Muscle layer of duodenum (tissue), 2 donors: ENCODE results near the gene LIMCH1.

Experiments used
- H3K27ac ChIP-seq: one replicate; pipeline ENCODE4 v1.7.0; 2013; ENCODE audit warnings: mild to moderate bottlenecking, low read length
- H3K27me3 ChIP-seq: one replicate; pipeline ENCODE4 v1.7.0; 2013; ENCODE audit warnings: low read depth, mild to moderate bottlenecking, control low read depth, low read length
- H3K36me3 ChIP-seq, 2 donors: one replicate each; pipeline ENCODE4 v1.7.0; 2013; ENCODE audit warnings: low read length in 2 of 2, control low read depth in 1 of 2, mild to moderate bottlenecking in 1 of 2; ENCODE audit not compliant: insufficient read depth in 2 of 2, control insufficient read depth in 1 of 2
- H3K4me1 ChIP-seq, 2 donors: one replicate each; pipeline ENCODE4 v1.7.0; 2013; ENCODE audit warnings: low read length in 2 of 2, mild to moderate bottlenecking in 2 of 2, control low read depth in 1 of 2, moderate library complexity in 1 of 2; ENCODE audit not compliant: insufficient read depth in 2 of 2, control insufficient read depth in 1 of 2
- H3K4me3 ChIP-seq, 2 donors: one replicate each; pipeline ENCODE4 v1.7.0; 2013; ENCODE audit warnings: low read length in 2 of 2, low read depth in 1 of 2, mild to moderate bottlenecking in 1 of 2
- H3K9me3 ChIP-seq, 2 donors: one replicate each; pipeline ENCODE4 v1.7.0; 2013; ENCODE audit warnings: low read length in 2 of 2, control low read depth in 1 of 2, mild to moderate bottlenecking in 1 of 2; ENCODE audit not compliant: control insufficient read depth in 1 of 2
- donor health status: healthy.

Gene LIMCH1

DNA sequence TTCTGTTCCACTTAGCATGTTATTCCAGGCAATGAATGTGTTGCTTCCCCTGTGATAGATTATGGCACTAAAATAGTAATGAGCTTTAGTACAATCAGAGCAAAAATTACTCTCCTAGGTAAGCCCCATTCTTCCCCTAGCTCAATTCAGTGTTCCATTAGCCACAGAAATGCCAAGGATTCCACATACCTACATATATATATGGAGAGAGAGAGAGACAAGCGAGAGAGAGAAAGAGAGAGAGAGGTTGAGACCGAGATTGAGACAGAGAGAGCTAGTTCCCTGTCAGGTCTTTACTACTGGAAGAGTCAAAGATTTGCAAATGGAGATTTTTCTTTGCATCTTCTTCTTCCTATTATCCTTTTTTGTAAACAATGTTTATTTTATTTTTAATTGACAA is 8.7 kb downstream of the LIMCH1 start:
- Histone ChIP-seq H3K9me3 (no peaks in the 10 kb centered on the region), H3K4me1 (no peaks in the 10 kb centered on the region), H3K36me3 (no peaks in the 10 kb centered on the region), H3K4me3 (no peak overlapping the region), H3K27me3 (no peaks in the 10 kb centered on the region), H3K27ac (no peak overlapping the region)

DNA sequence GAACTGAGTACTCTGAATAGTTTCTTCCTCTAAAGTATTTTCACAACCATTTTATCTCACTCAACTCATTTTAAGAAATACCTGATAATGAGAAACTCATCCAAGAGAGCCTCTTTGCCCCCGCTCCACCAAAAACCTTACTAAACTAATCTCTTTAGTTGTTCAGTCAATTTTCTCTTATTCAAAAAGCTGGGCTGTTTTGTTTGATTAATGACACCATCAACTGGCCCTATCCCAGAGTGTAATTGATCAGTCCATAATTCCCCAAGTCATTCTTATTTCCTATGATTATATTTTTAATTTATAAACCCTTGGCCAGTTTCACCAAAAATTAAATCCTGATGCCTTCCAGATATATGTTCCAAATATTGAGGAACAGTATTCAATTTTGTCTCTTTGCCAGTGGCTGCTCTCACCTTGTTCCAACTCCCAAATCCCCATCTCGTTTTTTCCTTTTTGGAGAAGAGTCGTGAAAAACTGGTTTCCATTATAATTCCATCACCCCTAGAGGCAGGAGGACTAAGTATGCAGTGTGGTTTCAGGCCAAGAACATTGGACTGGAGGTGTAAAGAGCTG is 10.4 kb downstream of the LIMCH1 start:
- no peak overlapping the region for H3K4me3 ChIP-seq
- no peaks in the 10 kb centered on the region for H3K4me1 ChIP-seq
- H3K36me3 ChIP-seq = no peaks in the 10 kb centered on the region
- H3K27ac ChIP-seq = no peak overlapping the region
- H3K27me3 ChIP-seq = no peaks in the 10 kb centered on the region
- no peaks in the 10 kb centered on the region for H3K9me3 ChIP-seq

DNA sequence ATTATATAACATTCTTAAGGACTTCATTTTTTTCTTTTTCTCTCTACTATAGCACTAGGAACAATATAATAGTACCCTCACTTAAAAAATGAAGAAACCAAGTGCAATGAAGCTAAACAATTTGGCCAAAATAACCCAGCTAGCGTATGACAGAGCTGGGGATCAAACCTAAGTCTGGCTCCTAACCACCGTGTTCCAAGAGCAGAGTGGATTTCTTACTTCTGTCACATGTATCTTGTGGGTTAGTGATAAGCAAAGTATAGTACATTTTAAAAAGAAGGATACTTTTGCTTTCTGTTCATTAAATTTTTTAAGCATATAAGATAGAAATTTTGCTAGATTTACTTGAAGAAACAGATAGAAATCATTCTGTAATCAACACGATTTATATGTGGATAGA is 11.5 kb downstream of the LIMCH1 start:
- no peaks in the 10 kb centered on the region for H3K9me3 ChIP-seq
- no peak overlapping the region for H3K27ac ChIP-seq
- no peaks in the 10 kb centered on the region for H3K4me1 ChIP-seq
- H3K36me3 ChIP-seq = no peaks in the 10 kb centered on the region
- no peaks in the 10 kb centered on the region for H3K27me3 ChIP-seq
- no peak overlapping the region for H3K4me3 ChIP-seq

DNA sequence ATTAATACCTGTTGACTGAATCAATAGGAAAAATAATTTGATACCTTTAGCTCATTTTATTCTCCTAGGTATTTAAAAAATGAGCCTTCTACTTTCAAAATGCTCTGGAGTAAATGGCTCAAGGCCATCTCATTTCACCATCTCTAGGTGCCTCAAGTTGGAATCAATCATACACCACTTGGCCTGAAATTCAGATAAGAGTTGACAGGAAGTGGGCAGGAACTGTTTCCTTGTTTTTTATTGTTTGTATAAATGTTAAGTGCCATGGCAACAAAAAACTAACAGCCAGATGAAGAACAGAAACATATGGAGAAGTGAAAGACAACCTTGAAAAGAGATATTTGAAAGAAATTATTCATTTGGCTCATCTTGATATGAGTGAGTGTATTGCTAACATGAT is 12.4 kb downstream of the LIMCH1 start:
- Histone ChIP-seq H3K4me3 (no peak overlapping the region), H3K27me3 (no peaks in the 10 kb centered on the region), H3K9me3 (no peaks in the 10 kb centered on the region), H3K27ac (no peak overlapping the region), H3K4me1 (no peaks in the 10 kb centered on the region), H3K36me3 (no peaks in the 10 kb centered on the region)

DNA sequence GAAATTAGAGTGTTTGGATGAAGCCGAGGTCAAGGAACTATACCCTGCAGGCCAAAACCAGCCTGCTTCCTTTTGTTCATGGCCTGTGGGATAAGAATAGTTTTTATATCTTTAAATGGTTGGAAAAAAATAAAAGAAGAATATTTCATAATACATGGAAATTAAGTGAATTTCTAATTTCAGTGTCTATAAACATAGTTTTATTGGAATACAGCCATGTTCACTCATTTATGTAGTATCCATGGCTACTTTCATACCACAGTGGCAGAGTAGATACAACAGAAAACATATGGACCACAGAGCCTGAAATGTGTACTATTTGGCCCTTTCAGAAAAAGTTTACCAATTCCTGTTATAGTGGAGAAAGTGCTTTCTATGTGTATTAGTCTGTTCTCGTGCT is 13.6 kb downstream of the LIMCH1 start:
- Histone ChIP-seq H3K36me3 (no peaks in the 10 kb centered on the region), H3K9me3 (no peaks in the 10 kb centered on the region), H3K27me3 (no peaks in the 10 kb centered on the region), H3K27ac (no peak overlapping the region), H3K4me1 (no peaks in the 10 kb centered on the region), H3K4me3 (no peak overlapping the region)

DNA sequence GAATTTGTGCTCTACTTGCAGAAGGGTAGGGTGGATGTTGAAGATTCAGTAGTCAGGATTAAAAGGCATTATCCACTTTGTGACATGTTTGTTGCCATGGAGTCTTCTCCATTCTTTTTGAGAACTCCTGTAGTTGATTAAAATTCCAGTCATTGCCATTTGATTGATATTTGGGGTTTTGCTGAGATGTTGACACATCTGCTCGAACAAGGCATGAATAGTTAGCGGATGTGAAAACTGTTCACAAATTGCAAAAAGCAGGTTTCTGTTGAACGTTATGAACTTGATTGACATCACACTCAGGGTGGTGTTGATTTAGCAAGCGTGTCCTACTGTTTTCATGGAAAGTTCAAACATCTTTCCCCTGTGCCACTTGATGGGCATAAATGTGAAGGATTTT is 16.9 kb downstream of the LIMCH1 start:
- H3K27ac ChIP-seq = no peak overlapping the region
- H3K27me3 ChIP-seq = no peaks in the 10 kb centered on the region
- H3K36me3 ChIP-seq = no peaks in the 10 kb centered on the region
- no peak overlapping the region for H3K4me3 ChIP-seq
- H3K4me1 ChIP-seq = no peaks in the 10 kb centered on the region
- H3K9me3 ChIP-seq = no peaks in the 10 kb centered on the region

DNA sequence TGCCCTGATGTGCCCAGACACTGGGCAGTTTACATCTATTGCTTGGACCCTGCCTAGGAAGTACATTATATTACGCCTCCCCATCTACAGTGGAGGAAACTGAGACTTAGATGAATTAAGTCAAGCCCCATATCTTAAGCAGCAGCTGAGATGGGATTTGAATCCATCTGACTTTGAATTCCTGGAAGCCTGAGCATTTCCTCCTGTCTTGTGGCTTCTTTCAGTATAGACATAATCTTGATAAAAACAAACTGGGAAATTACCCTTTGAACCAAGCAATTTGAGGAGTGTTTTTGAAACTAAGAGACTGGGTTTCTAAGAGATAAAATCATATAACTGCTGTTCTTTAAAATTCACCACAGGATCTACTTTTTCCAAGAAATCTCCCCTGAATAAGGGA is 18.6 kb downstream of the LIMCH1 start:
- no peaks in the 10 kb centered on the region for H3K4me1 ChIP-seq
- no peaks in the 10 kb centered on the region for H3K27me3 ChIP-seq
- H3K4me3 ChIP-seq = no peak overlapping the region
- H3K27ac ChIP-seq = no peak overlapping the region
- no peaks in the 10 kb centered on the region for H3K36me3 ChIP-seq
- no peaks in the 10 kb centered on the region for H3K9me3 ChIP-seq

DNA sequence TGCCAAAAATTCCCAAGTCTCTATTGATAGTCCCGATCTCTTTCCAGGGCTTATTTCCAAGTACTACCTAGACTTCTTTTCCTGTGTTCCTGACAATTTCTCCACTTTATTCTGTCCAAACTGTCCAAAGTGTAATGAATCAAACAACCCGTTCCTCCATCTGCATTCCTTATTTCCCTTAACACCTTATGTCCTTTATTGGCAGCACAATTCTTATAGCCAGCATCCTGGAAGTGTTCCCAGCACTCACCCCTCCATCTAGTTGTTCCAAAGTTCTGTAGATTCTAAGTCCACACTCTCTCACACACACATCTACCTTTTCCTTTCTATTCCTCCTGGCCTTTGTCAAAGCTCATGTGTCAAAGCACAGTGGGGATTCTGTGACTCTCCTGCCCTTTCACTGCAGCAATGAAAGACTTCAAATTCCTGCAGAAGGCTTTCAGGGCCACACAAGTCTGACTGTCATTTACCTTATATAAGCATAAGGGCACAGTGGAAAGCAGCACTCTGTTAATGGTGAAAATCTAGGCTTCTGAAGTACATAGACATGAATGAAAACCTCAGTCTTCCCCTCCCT is 22.1 kb downstream of the LIMCH1 start:
- Histone ChIP-seq H3K27ac (no peak overlapping the region), H3K36me3 (no peaks in the 10 kb centered on the region), H3K9me3 (no peaks in the 10 kb centered on the region), H3K4me1 (no peaks in the 10 kb centered on the region), H3K27me3 (no peaks in the 10 kb centered on the region), H3K4me3 (no peak overlapping the region)

DNA sequence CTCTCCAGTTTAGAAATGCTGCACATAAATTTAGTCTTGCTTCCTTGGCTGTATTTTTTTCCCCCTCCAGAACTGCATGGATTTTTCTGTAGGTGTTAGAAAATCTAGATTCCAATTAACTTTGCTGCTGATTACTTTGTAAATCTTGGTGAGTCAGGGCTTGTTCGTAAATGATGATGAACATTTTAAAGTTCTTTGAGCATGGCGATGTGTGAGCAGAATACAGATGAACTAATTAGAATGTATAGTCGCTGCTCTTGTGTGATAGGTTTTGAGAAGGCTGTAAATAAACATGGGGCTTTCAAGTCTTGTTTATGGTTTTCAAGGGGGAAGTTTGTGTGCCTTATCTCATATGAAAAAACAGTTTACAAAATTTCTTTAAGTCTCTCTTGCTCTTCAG is 23.3 kb downstream of the LIMCH1 start:
- Histone ChIP-seq H3K27ac (no peak overlapping the region), H3K9me3 (no peaks in the 10 kb centered on the region), H3K27me3 (no peaks in the 10 kb centered on the region), H3K4me1 (no peaks in the 10 kb centered on the region), H3K36me3 (no peaks in the 10 kb centered on the region), H3K4me3 (no peak overlapping the region)

DNA sequence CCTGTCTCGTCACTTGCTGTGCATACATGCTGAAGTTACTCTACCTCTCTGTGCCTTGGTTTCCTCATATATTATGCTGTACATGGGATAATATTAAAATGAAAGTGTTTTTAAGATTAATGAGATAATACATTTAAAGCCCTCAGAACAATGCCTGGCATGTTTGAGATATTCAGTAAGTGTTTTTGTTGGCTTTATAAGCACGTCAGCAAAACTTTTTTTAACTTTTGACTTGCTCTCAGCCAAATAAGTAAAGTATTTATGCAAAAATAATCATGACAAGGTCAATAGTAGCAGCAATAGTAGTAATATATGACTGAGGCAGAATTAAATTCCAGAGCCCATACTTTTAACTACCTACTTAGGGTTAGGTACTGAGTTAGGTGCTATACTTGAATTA is 29.2 kb downstream of the LIMCH1 start:
- Histone ChIP-seq H3K9me3 (no peaks in the 10 kb centered on the region), H3K27ac (no peak overlapping the region), H3K4me3 (no peak overlapping the region), H3K27me3 (no peaks in the 10 kb centered on the region), H3K36me3 (no peaks in the 10 kb centered on the region), H3K4me1 (no peaks in the 10 kb centered on the region)

DNA sequence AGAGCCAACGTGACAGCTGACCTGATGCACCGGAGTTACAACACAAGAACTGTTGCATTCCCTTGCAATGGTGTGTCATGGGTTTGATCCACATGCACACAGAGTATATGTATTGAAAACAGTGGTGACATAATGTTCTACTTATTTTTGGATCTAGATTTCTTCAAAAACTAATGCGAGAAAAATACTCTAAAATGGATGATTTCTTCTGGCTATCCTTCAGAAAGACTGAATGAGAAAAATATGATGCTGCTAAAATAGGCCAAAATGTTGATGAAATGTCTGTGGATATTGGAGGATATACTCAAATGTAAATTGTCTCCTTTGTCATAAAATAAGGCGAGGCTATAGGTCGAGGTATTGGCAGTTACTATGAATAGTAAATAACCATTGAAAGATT is 30.4 kb downstream of the LIMCH1 start:
- no peak overlapping the region for H3K4me3 ChIP-seq
- H3K9me3 ChIP-seq = no peaks in the 10 kb centered on the region
- H3K27me3 ChIP-seq = no peaks in the 10 kb centered on the region
- no peak overlapping the region for H3K27ac ChIP-seq
- peaks cover 0 to 5% of the 10 kb centered on the region in 2 donors for H3K4me1 ChIP-seq
- H3K36me3 ChIP-seq = no peaks in the 10 kb centered on the region

DNA sequence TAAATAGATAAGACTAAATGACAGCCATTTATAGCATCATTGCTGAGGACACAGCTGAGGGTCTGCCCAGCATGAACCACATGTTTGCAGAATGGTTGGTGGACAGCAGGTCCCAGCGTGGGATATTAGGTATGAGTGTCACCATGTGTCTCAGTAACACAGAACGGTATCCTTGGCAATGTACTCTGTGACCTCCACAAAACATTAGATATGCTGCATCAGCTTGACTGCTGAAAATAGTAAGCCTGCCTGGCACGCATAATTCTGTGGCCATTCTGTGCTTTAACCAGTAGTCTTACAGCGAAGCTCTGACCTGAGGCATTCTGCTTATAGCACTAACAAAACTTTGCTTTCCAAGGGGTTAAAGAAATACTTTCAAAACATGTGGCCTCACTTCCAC is 32.0 kb downstream of the LIMCH1 start:
- H3K36me3 ChIP-seq = no peaks in the 10 kb centered on the region
- H3K4me3 ChIP-seq = no peak overlapping the region
- peaks cover 0 to 5% of the 10 kb centered on the region in 2 donors for H3K4me1 ChIP-seq
- no peaks in the 10 kb centered on the region for H3K27me3 ChIP-seq
- H3K27ac ChIP-seq = no peak overlapping the region
- H3K9me3 ChIP-seq = no peaks in the 10 kb centered on the region
